A549 (cell line): ENCODE data around the gene ZFX. TPM values are rescaled to one million over a fixed set of nuclear protein-coding genes. Genes with fewer than 3 reads are reported as not detected.

ENCODE experiments used
- ATAC-seq, 2 experiments: fragments of 200-7000 bp in 1 of 2; fragments of >200 bp in 1 of 2; cut with Nextera tagmentation in 1 of 2; cut with Tn5 transposase in 1 of 2; 3 replicates each; pipeline versions ENCODE4 v1.8.0 to v1.9.1; 2018 to 2020; ENCODE audit warnings: mild to moderate bottlenecking in 1 of 2, moderate library complexity in 1 of 2
- CTCF ChIA-PET: fragments of 300-600 bp; sonication (Branson Sonifier 250); formaldehyde crosslinking; extraction: SDS; loops from one replicate; lab custom pipeline; 2021; ENCODE audit warnings: antibody characterized with exemption, inconsistent platforms; lab: Yijun Ruan, JAX
- POLR2A ChIA-PET: fragments of 350-600 bp; formaldehyde crosslinking; extraction: SDS; loops from one replicate; lab custom pipeline; 2021; ENCODE audit warnings: antibody characterized with exemption, inconsistent platforms; lab: Yijun Ruan, JAX
- DNase-seq, 2 experiments: peaks; one replicate each; pipeline versions ENCODE4 v3.0.0 to v3.0.0-alpha.2; 2011 to 2016; ENCODE audit warnings: low read depth in 1 of 2, low spot score in 1 of 2
- FAIRE-seq: peaks from 2 replicates; lab custom pipeline; 2011; peaks lifted over from hg19 to GRCh38; lab: Jason Lieb, UNC
- H3K27ac ChIP-seq, 2 experiments: fragments of >200 bp; sonication (Bioruptor Twin); formaldehyde crosslinking; 3 replicates each; pipeline ENCODE4 v1.5.1; 2016 to 2017
- H3K4me1 ChIP-seq: fragments of >200 bp; sonication (Bioruptor Twin); formaldehyde crosslinking; 3 replicates; pipeline ENCODE4 v1.6.1; 2016
- H3K4me2 ChIP-seq: fragments of >200 bp; sonication (Bioruptor Twin); formaldehyde crosslinking; 3 replicates; pipeline ENCODE4 v1.6.1; 2016
- H3K4me3 ChIP-seq: fragments of >200 bp; sonication (Bioruptor Twin); formaldehyde crosslinking; 3 replicates; pipeline ENCODE4 v1.5.1; 2016
- H3K9me3 ChIP-seq: fragments of >200 bp; sonication (Bioruptor Twin); formaldehyde crosslinking; 3 replicates; pipeline ENCODE4 v1.6.1; 2016
- BHLHE40 ChIP-seq: IDR thresholded peaks from 2 replicates; pipeline ENCODE4 v1.6.1; 2012; ENCODE audit warnings: low read depth, low read length, inconsistent platforms
- CHD4 ChIP-seq: fragments of 200-600 bp; sonication (generic); IDR thresholded peaks from 2 replicates; pipeline ENCODE4 v1.6.1; 2016; ENCODE audit warnings: antibody characterized with exemption, mild to moderate bottlenecking, borderline replicate concordance
- EP300 ChIP-seq, 2 experiments: fragments of >200 bp; sonication (Bioruptor Twin); formaldehyde crosslinking; IDR thresholded peaks; 2 replicates in 1 of 2; 3 replicates in 1 of 2; pipeline ENCODE4 v1.6.1; 2016 to 2017
- ESRRA ChIP-seq: fragments of 150-350 bp; IDR thresholded peaks from 2 replicates; pipeline ENCODE4 v1.6.1; 2014; ENCODE audit warnings: mild to moderate bottlenecking, low read length, borderline replicate concordance
- FOSB ChIP-seq: fragments of 250-450 bp; sonication (Bioruptor Pico); IDR thresholded peaks from 2 replicates; pipeline ENCODE4 v1.5.0; 2020; ENCODE audit warnings: mild to moderate bottlenecking, moderate library complexity
- FOSL2 ChIP-seq, 2 experiments: fragments of 450-650 bp in 1 of 2; fragments of >200 bp in 1 of 2; sonication (Bioruptor Twin) in 1 of 2; formaldehyde crosslinking; IDR thresholded peaks; 2 replicates each; pipeline versions ENCODE4 v1.5.0 to v1.6.1; 2016 to 2020; ENCODE audit warnings: mild to moderate bottlenecking in 1 of 2, moderate library complexity in 1 of 2
- FOXS1 ChIP-seq: fragments of 250-450 bp; sonication (Bioruptor Pico); IDR thresholded peaks from 2 replicates; pipeline ENCODE4 v1.5.0; 2020; ENCODE audit warnings: mild to moderate bottlenecking, moderate library complexity
- HOXB5 ChIP-seq: fragments of 250-450 bp; sonication (Bioruptor Pico); IDR thresholded peaks from 2 replicates; pipeline ENCODE4 v1.5.0; 2020; ENCODE audit warnings: mild to moderate bottlenecking, moderate library complexity
- MAZ ChIP-seq: fragments of 150-350 bp; IDR thresholded peaks from 2 replicates; pipeline ENCODE4 v1.6.1; 2014; ENCODE audit warnings: antibody characterized with exemption, low read depth, low read length, borderline replicate concordance
- NR3C1 ChIP-seq: fragments of >200 bp; sonication (Bioruptor Twin); formaldehyde crosslinking; IDR thresholded peaks from 3 replicates; pipeline ENCODE4 v1.6.1; 2017
- PHF8 ChIP-seq: fragments of 200-600 bp; sonication (generic); IDR thresholded peaks from 2 replicates; pipeline ENCODE4 v1.6.1; 2016; ENCODE audit warnings: low read depth, mild to moderate bottlenecking, antibody characterized with exemption, moderate library complexity, borderline replicate concordance
- RARB ChIP-seq: fragments of 250-450 bp; sonication (Bioruptor Pico); IDR thresholded peaks from 2 replicates; pipeline ENCODE4 v1.8.0; 2021; ENCODE audit warnings: mild to moderate bottlenecking, moderate library complexity
- SMC3 ChIP-seq: fragments of >200 bp; sonication (Bioruptor Twin); formaldehyde crosslinking; IDR thresholded peaks from 3 replicates; pipeline ENCODE4 v1.6.1; 2018; ENCODE audit warnings: inconsistent platforms
- TFCP2L1 ChIP-seq: fragments of 250-450 bp; sonication (Bioruptor Pico); IDR thresholded peaks from 2 replicates; pipeline ENCODE4 v1.5.0; 2021; ENCODE audit warnings: mild to moderate bottlenecking
- ZC3H11A ChIP-seq: fragments of 450-650 bp; IDR thresholded peaks from 2 replicates; pipeline ENCODE4 v1.6.1; 2014; ENCODE audit warnings: antibody characterized with exemption, mild to moderate bottlenecking
- ZNF302 ChIP-seq: fragments of 250-450 bp; sonication (Bioruptor Pico); IDR thresholded peaks from 2 replicates; pipeline ENCODE4 v1.9.0; 2021; ENCODE audit warnings: inconsistent platforms, mild to moderate bottlenecking, moderate library complexity
- WGBS: methylation state at CpG from one replicate; pipeline ENCODE4 v1.1.6; 2017; ENCODE audit errors: missing lambda C conversion rate; 5-methylcytosine and 5-hydroxymethylcytosine counted together
- polyA plus RNA-seq, 4 experiments: library from polyadenylated mRNA; depleted of rRNA in 3 of 4; stranded (reverse); fragments of >200 nt; fragmentation: RNase III in 1 of 4; extraction: RNeasy Plus Mini Kit Qiagen cat#74134 plus additional on column Dnase treatment in 1 of 4; gene quantifications; 2 replicates in 3 of 4; 3 replicates in 1 of 4; pipeline ENCODE4 v1.2.3, GENCODE V29; 2011 to 2017
- TF ChIP-seq, protein P1 (sequence below): fragments of 150-350 bp; IDR thresholded peaks from 2 replicates; pipeline ENCODE4 v1.6.1; 2014; ENCODE audit warnings: low read depth, mild to moderate bottlenecking, low read length
- TF ChIP-seq, protein P2 (sequence below): IDR thresholded peaks from 2 replicates; pipeline ENCODE4 v1.6.1; 2012
- TF ChIP-seq, protein P3 (sequence below): fragments of 450-650 bp; IDR thresholded peaks from 2 replicates; pipeline ENCODE4 v1.6.1; 2014; ENCODE audit warnings: antibody characterized with exemption
- TF ChIP-seq, protein P4 (sequence below): fragments of 250-450 bp; sonication (Bioruptor Pico); IDR thresholded peaks from 2 replicates; pipeline ENCODE4 v1.5.0; 2021; ENCODE audit warnings: mild to moderate bottlenecking, moderate library complexity, borderline replicate concordance

ZFX gene
- polyA plus RNA-seq, 2 of the 4 experiments (the other 2 are of a cell fraction): 18.1 to 30.1 TPM

DNA sequence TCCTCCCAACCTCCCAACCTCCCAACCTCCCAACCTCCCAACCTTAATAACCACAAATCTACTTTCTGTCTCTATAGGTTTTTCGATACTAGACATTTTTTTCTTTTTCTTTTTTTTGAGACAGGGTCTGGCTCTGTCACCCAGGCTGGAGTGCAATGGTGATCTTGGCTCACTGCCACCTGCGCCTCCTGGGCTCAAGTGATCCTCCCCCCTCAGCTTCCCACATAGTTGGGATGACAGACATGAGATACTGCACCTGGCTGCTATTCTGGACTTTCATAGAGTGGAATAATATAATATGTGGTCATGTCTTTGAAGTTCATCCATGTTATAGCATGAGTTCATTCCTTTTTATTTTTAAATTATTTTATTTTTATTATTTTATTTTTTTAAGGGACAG, 39.5 kb upstream of the ZFX start:
- 83% methylated on average over 2 of the region's 2 CpGs for WGBS
- ATAC-seq: no peak
- no peaks in the 10 kb centered on the region for H3K9me3 ChIP-seq
- H3K4me3 ChIP-seq: no peak overlapping the region
- TF ChIP-seq NR3C1 (no peak), RARB (CRISPR knock-in tag) (no peak), PHF8 (no peak), EP300 (IDR thresholded peaks at IDR 0.05) (no peak), MAZ (no peak), BHLHE40 (no peak), ZNF302 (CRISPR knock-in tag) (no peak), SMC3 (no peak), HOXB5 (no peak), TFCP2L1 (CRISPR knock-in tag) (no peak), FOSB (CRISPR knock-in tag) (no peak), FOSL2 (IDR thresholded peaks at IDR 0.05) (no peak), FOSL2 (CRISPR knock-in tag; IDR thresholded peaks at IDR 0.05) (no peak), FOXS1 (CRISPR knock-in tag) (no peak), ZC3H11A (no peak), ESRRA (no peak)
- TF ChIP-seq, protein P1, sequence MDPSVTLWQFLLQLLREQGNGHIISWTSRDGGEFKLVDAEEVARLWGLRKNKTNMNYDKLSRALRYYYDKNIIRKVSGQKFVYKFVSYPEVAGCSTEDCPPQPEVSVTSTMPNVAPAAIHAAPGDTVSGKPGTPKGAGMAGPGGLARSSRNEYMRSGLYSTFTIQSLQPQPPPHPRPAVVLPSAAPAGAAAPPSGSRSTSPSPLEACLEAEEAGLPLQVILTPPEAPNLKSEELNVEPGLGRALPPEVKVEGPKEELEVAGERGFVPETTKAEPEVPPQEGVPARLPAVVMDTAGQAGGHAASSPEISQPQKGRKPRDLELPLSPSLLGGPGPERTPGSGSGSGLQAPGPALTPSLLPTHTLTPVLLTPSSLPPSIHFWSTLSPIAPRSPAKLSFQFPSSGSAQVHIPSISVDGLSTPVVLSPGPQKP: no peak
- TF ChIP-seq, protein P2, sequence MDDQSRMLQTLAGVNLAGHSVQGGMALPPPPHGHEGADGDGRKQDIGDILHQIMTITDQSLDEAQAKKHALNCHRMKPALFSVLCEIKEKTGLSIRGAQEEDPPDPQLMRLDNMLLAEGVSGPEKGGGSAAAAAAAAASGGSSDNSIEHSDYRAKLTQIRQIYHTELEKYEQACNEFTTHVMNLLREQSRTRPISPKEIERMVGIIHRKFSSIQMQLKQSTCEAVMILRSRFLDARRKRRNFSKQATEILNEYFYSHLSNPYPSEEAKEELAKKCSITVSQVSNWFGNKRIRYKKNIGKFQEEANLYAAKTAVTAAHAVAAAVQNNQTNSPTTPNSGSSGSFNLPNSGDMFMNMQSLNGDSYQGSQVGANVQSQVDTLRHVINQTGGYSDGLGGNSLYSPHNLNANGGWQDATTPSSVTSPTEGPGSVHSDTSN: no peak
- TF ChIP-seq, protein P3, sequence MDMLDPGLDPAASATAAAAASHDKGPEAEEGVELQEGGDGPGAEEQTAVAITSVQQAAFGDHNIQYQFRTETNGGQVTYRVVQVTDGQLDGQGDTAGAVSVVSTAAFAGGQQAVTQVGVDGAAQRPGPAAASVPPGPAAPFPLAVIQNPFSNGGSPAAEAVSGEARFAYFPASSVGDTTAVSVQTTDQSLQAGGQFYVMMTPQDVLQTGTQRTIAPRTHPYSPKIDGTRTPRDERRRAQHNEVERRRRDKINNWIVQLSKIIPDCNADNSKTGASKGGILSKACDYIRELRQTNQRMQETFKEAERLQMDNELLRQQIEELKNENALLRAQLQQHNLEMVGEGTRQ: no peak
- POLR2A ChIA-PET: no interaction called here
- no peak overlapping the region for H3K4me2 ChIP-seq
- H3K27ac ChIP-seq: no peak overlapping the region
- peaks cover 5% of the 10 kb centered on the region; the same call in 1 of the 3 replicates for H3K4me1 ChIP-seq
- no peak for FAIRE-seq
- no peak for DNase-seq
- CTCF ChIA-PET: interaction anchor here (1.4 kb wide), 1 partner anchor 28 kb away, joined by 3 read pairs; no protein-coding TSS in a partner anchor

DNA sequence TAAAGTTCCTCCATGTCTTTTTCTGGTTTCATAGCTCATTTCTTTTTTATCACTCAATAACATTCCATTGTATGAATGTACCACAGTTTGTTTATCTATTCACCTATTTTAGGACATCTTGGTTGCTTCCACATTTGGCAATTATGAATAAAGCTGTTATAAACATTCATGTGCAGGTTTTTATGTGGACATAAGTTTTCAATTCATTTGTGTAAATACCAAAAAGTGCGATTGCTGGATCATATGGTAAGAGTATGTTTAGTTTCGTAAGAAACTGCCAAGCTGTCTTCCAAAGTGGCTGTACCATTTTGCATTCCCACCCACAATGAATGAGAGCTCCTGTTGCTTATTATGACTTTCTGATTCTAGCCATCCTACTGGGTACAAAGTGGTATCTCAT, 36.3 kb upstream of the ZFX start:
- no peak for DNase-seq
- Histone ChIP-seq H3K4me2 (no peak overlapping the region), H3K4me3 (no peak overlapping the region), H3K27ac (no peak overlapping the region), H3K9me3 (no peaks in the 10 kb centered on the region), H3K4me1 (peaks cover 18% of the 10 kb centered on the region)
- TF ChIP-seq, protein P4, sequence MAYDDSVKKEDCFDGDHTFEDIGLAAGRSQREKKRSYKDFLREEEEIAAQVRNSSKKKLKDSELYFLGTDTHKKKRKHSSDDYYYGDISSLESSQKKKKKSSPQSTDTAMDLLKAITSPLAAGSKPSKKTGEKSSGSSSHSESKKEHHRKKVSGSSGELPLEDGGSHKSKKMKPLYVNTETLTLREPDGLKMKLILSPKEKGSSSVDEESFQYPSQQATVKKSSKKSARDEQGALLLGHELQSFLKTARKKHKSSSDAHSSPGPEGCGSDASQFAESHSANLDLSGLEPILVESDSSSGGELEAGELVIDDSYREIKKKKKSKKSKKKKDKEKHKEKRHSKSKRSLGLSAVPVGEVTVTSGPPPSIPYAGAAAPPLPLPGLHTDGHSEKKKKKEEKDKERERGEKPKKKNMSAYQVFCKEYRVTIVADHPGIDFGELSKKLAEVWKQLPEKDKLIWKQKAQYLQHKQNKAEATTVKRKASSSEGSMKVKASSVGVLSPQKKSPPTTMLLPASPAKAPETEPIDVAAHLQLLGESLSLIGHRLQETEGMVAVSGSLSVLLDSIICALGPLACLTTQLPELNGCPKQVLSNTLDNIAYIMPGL (CRISPR knock-in tag): no peak
- TF ChIP-seq CHD4: no peak
- TF ChIP-seq, protein P2: no peak
- no peak for FAIRE-seq
- WGBS: 86% methylated on average over 2 of the region's 2 CpGs
- ATAC-seq: no peak
- POLR2A ChIA-PET: no interaction called here
- CTCF ChIA-PET: interaction anchor here (0.8 kb wide), 1 partner anchor 9 kb away, joined by 4 read pairs; no protein-coding TSS in a partner anchor
